NCI-H446 (cell line): ENCODE measurements around the gene STON1.
"Not testable (repeated sequence)": the region's sequence is repeated elsewhere in the genome, so short reads cannot be mapped to it uniquely, and the experiment has no call there.

Experiments used
- DNase-seq, 2 experiments: peaks; one replicate each; lab custom pipeline; 2025; lab: John Stamatoyannopoulos, UW

The STON1 gene

GRCh38 chr2:48574353-48575287 is 44.7 kb downstream of the STON1 start:
- no peak for DNase-seq

- DNase-seq, result no peak
These were observed 48.4 kb downstream of the STON1 start for GRCh38 chr2:48578313-48578712.

DNA sequence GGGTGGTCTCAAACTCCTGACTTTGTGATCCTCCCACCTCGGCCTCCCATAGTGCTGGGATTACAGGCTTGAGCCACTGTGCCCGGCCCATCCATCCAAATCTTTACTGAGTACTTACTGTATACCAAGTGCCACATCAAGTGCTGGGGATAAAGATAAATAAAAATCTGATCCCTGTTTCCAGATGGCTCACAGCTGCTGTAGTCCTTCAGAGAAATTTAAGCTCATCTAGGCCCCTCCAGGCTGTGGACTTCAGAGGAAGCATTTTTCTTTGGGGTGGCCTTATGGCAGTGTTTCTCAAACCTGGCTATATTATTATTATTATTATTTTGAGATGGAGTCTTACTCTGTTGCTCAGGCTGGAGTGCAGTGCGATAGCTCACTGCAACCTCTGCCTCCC is 54.0 kb downstream of the STON1 start:
- DNase-seq, result no peak

- DNase-seq, result no peak
These were observed 54.6 kb downstream of the STON1 start for GRCh38 chr2:48584551-48584950.

GRCh38 chr2:48586433-48586832 is 56.5 kb downstream of the STON1 start:
- no peak for DNase-seq

- no peak for DNase-seq
These were observed 57.6 kb downstream of the STON1 start for GRCh38 chr2:48587560-48587959.

GRCh38 chr2:48587961-48588360 is 58.0 kb downstream of the STON1 start:
- DNase-seq, result no peak

DNA sequence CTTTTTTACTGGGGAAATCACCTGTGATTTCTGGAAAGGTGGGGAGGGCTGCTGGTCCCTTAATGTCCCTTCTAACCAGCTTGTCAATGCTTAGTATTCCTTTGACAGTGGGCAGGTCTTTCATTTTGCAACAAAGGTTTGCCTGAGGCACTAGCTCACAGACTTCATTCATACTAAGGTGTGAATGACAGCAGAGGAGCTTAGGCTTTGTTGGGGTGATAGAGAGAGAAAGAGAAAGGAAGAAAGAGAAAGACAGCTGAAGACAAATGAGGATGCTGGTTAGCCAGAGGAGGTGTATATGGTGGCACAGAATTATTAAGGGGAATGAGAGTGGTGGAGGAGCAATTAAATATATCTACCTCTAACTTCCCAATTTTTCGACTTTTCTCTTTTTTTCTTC is 58.8 kb downstream of the STON1 start:
- DNase-seq, result no peak

DNA sequence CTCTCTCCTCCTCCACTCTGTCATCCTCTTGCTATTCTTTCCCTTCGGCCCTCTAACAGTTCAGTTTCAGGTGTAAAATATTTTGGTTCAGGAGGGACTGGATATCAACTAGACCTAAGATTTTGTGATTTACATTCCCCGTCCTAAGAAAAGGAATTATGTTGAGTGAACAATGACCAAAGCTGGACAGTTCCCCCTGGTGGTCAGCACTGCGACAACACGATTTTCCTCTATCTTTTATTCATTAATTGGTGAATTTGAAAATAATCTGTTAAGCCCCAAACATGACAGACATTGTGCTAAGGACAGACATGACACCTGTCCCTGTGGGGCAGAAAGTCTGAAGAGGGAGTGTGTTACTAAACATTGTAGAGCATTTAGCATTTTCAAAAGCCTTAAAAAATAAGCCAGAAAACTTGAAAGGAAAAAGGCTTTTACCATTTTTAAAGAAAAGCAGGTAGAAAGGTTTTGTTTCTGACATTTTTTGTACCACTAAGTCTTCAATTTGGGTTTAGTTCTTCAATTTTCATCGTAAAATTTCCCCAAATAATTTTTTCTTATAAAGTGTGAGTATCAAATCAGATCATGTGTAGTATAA is 59.3 kb downstream of the STON1 start:
- DNase-seq, result peak; percentile 13 to 52

- DNase-seq, result no peak
These were observed 60.1 kb downstream of the STON1 start for GRCh38 chr2:48590017-48590416.

DNA sequence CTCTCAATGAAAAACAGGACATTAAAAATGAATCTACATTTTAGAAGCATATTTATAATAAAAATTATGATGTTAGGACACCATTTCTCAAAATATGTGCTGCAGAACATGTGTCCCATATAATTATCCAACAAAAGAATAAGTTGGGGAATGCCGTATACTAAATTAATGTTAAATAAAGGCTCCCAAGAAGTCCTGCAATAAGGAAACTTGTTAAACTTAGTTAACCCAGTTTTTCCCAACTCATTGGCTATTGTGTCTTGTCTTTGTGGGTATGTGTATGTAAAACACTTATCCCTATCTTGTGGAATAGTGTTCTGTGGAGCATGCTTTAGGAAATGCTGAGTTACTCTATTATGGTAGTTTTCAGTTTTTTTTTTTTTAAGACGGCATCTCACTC is 62.1 kb downstream of the STON1 start:
- no peak for DNase-seq

GRCh38 chr2:48596751-48597150 is 66.8 kb downstream of the STON1 start:
- not testable (repeated sequence) for DNase-seq

DNA sequence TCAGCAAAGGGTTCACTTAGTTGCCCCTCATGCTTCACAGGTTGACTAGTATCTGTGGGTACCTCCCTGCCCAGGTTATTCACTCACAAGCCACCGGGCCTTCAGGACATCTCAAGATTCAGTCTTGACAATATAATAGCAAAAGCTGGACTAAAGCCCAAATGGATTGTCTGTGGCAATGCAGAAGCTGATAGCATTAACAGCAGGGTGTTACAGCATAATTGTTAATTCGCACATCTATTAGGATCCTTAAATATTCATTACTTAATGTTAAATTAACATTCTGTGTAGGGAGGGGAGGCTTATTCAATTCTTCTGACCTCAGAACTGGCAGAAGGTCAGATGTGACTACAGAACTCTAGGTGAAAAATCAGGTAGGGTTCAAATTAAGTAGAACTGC is 67.5 kb downstream of the STON1 start:
- DNase-seq, result no peak

GRCh38 chr2:48600204-48600813 is 70.4 kb downstream of the STON1 start:
- DNase-seq, result peak in 1 of 2 experiments; percentile 62

- no peak for DNase-seq
These were observed 71.0 kb downstream of the STON1 start for GRCh38 chr2:48600917-48601316.

DNA sequence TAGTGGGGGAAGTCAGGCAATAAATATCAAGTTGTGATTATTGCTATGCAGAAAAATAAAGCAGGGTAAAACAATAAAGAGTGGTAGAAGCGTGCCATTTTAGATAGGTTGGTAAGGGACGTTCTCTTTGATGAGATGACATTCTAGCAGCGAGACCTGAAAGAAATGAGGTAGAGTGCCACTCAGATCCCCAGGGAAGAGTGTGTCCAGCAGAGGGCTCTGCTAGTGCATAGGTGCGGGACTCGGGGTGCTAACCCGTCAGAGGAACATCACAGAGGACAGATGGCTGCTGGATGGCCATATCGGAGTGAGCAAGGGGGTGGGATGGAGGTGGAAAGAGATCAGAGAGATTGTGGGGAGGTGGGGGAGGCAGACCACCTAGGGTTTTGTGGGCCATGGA is 71.4 kb downstream of the STON1 start:
- no peak for DNase-seq

DNA sequence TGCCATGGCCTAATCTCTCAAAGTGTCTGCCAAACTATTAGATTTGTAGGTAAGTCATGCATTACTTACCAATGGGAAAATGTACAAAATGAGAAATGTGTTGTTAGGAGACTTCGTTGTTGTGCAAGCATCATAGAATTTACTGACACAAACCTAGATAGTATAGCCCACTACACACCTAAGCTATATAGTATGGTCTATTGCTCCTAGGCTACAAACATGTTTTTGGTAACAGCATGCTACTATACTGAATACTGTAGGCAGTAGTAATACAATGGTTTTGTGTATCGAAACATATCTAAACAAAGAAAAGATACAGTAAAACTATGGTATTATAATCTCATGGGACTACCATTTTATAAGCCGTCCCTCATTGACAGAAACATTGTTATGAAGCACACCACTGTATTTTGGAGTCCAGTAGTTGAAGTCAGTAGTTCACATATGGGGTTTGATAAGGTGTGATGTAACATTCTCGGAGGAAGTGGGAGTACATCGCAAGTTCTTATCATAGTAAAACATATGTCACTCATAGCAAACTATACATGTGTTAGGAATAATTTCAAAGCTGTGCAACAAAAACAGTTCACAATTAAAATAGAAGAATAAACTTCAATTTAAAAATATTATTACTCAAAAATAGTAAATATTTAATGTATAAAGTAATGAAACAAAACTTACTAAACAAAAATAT is 75.7 kb downstream of the STON1 start:
- DNase-seq, result no peak

- peak in 1 of 2 experiments; percentile 46 for DNase-seq
These were observed 77.5 kb downstream of the STON1 start for GRCh38 chr2:48607307-48608014.

- DNase-seq, result no peak
These were observed 83.3 kb downstream of the STON1 start for GRCh38 chr2:48613211-48613610.

GRCh38 chr2:48614581-48614980 is 84.6 kb downstream of the STON1 start:
- DNase-seq, result not testable (repeated sequence)

DNA sequence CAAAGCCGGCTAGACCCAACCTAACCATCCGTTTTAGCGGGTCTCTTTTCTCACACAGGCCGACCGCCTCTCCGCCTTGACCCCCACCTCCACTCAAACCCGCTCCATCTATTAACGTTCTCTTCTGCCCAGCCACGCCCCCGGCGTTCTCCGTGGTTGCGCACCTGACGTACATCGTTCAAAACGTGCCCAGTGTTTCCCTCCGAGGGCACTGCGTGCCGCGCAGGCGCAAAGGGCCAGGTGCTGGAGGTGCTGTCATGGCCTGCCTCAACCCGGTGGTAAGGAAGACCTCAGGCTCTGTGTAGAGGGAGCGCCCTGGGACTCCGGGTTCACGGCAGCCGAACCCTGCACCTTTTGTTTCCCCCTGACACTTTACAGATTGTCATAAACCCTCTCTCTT is 87.7 kb downstream of the STON1 start, which contains the start of gene GTF2A1L:
Gene GTF2A1L (plus strand): TSS at position 239 of the 400 bp plus-strand sequence. CDS start 19 bp downstream, at position 258.
- DNase-seq, result no peak

DNA sequence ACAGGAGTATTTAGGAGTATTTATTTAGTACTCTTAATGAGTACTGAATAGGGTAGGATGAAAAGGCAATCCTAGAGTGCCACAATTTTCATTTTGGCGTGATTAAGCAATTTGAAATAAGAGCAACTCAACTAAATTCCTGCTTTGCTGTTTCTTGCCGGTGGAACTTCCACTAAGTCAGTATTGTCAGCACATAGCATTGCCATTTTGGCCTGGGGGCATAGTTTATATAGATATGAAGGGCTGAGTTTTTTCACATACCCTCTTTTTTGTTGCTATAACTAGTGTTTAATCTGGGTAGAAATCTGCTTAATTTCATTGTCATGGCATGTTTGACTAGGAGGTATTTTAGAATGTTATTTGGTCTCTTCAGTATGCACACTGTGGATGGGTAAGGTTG is 89.6 kb downstream of the STON1 start:
- DNase-seq, result no peak
